C4-2B (cell line): ENCODE results near the gene MSI2.

Experiments
- H3K27ac ChIP-seq: fragments of 450-650 bp; 2 replicates; pipeline ENCODE4 v1.5.1; 2017
- CTCF ChIP-seq: fragments of 450-650 bp; conservative IDR thresholded peaks from 2 replicates; pipeline ENCODE4 v1.5.1; 2017; ENCODE audit warnings: mild to moderate bottlenecking
- ZFX ChIP-seq: fragments of 450-650 bp; IDR thresholded peaks from 2 replicates; pipeline ENCODE4 v1.6.1; 2017

MSI2 gene

GRCh38 chr17:57357830-57358430 is 101.6 kb downstream of the MSI2 start:
- TF ChIP-seq CTCF (no peak), ZFX (no peak)
- peak overlapping the region; percentile 77 for H3K27ac ChIP-seq

GRCh38 chr17:57360266-57360665 is 103.9 kb downstream of the MSI2 start:
- TF ChIP-seq ZFX = no peak
- TF ChIP-seq CTCF = no peak
- H3K27ac ChIP-seq = peak overlapping the region; percentile 19

- TF ChIP-seq ZFX (no peak), CTCF (no peak)
- H3K27ac ChIP-seq = no peak overlapping the region
Observed at GRCh38 chr17:57362797-57363556, 106.7 kb downstream of the MSI2 start.

- no peak overlapping the region for H3K27ac ChIP-seq
- no peak for TF ChIP-seq ZFX
Observed at GRCh38 chr17:57363580-57363979, 107.3 kb downstream of the MSI2 start.

GRCh38 chr17:57363998-57364643 is 107.8 kb downstream of the MSI2 start:
- TF ChIP-seq ZFX (no peak), CTCF (no peak)
- H3K27ac ChIP-seq = no peak overlapping the region

GRCh38 chr17:57365420-57365819 is 109.1 kb downstream of the MSI2 start:
- TF ChIP-seq ZFX (no peak), CTCF (no peak)

GRCh38 chr17:57366177-57366557 is 109.8 kb downstream of the MSI2 start:
- TF ChIP-seq ZFX = no peak
- TF ChIP-seq CTCF = no peak; the same call in 1 of the 2 replicates
- peak overlapping the region; percentile 57 for H3K27ac ChIP-seq

More at GRCh38 chr17:57365420-57365819, 109.1 kb downstream of the MSI2 start:
- peak overlapping the region; percentile 57; the same call in 1 of the 2 replicates for H3K27ac ChIP-seq
